AG08396 (cell line): ENCODE results near the gene PHACTR4.
"Not testable (repeated sequence)": the region's sequence is repeated elsewhere in the genome, so short reads cannot be mapped to it uniquely, and the experiment has no call there.

Source experiments
- DNase-seq: peaks from one replicate; pipeline ENCODE4 v3.0.0; 2012; ENCODE audit warnings: low spot score, mixed read lengths

PHACTR4 gene

DNA sequence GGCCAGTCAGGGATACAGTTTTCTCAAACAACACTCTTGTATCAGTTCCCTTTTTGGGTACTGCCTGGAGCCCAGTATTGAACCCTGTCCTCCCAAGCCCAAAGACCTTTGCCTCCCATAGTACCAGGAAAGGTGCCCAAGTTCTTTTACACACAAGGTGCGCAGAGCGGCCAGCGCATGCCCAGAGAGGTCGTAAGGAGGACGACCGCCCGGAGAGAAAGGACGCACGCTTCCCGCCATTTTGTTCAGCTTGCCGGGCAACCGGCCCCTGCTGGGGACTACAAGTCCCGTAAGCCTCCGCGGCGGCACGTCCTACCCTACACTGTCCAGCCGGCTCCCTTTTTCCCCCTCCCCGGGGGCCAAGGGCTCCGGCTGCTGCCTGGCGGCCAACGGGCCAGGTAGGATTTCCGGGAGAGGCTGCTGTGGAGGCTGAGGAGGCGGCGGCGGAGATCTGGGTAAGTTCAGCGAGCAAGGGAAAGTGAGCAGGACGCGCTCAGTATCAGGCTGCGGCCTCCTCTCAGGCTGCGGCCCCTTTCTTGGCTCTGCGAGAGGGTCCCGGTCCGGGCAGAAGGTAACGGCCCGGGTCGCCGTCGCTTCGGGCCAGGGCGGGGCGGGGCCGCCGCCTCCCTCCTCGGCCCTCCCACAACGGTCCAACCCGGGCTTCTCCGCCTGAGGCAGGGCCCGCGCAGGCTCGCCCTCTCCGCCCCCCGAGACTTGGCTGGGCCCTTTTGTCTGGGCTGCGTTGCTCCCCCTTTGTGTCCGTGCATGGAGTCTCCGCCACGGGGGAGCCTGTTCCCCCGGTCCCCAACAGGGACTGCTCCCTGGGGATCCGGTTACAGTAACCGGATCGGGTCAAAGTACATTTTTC is at the start of gene PHACTR4:
Gene PHACTR4 (plus strand): TSS at position 370 of the 868 bp plus-strand sequence. CDS start 37,708 bp downstream, outside the sequence.
- peak; percentile 95 for DNase-seq

- no peak for DNase-seq
Measured at GRCh38 chr1:28322194-28322593, 47.3 kb upstream of the PHACTR4 start.

DNA sequence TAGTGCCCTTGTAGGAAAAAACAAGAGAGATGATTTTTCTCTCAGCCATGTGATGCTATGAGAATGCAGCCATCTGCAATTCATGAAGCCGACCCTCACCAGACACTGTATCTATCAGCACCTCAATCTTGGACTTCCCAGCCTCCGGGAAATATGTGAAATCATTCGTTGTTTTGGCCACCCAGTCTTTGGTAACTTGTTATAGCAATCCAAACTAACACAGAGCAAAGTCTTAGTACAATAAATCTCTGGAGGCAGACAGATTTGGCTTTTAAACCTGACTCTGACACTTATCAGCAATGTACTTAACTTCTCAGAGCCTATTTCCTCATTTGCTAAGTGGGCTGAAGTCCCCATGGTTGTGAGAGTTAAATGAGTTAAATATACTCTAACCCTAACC is 45.8 kb upstream of the PHACTR4 start:
- no peak for DNase-seq

DNA sequence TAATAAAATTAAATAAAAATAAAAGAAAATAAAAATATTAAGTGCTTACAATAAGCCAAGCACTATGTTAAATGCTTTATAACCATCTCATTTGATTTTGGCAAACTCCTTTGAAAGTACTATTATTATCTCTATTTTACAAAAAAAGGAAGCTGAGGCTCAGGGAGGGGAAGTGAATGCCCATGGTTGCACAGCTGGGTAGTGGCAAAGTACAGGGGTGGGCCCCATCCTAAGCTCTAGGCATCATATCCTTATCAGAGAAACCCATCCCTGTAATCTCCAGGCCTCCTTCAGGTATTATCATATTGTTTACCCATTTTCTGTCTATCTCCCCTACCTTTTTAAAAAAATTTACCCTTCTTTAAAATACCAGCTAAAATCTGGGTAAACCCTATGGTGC is 43.0 kb upstream of the PHACTR4 start:
- DNase-seq = no peak

DNA sequence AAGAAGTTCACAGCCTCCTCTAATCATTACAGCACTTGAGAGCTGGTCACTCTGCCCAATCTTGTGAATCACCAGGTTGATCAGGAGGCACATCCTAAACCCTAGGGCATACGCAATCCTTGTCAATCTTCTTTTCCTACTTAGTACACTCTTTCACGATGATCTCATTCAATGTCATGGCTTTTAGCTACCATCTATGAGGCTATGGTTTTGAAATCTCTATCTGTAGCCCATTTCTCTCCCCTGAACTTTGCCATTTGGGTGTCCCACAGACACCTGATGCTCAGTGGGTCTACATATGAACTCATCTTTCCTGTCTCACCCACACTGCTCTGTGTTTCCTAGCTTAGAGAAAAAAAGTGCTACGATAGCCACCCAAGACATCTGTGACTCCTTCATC is 42.6 kb upstream of the PHACTR4 start:
- DNase-seq = no peak

DNA sequence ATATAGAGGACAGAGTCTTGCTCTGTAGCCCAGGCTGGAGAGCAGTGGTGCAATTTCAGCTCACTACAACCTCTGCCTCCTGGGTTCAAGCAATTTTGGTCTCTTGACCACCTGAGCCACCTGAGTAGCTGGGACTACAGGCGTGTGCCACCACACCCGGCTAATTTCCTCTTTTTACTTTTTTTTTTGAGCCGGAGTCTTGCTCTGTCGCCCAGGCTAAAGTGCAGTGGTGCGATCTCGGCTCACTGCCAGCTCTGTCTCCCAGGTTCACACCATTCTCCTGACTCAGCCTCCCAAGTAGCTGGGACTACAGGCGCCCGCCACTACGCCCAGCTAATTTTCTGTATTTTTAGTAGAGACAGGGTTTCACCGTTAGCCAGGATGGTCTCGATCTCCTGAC is 42.1 kb upstream of the PHACTR4 start:
- DNase-seq = not testable (repeated sequence)

DNA sequence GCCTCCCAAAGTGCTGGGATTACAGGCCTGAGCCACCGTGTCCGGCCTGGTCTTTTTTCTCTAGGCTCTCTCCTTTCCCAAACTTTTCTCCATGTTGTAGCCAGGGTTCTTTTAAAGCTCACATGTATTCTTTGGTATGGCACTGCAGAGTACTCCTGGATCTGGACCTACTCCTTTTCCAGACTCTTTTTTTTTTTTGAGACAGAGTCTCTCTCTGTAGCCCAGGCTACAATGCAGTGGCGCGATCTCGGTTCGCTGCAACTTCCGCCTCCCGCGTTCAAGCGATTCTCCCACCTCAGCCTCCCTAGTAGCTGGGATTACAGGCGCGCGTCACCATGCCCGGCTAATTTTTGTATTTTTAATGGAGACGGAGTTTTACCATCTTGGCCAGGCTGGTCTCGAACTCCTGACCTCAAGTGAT is 41.3 kb upstream of the PHACTR4 start:
- DNase-seq = no peak

- no peak for DNase-seq
Measured at GRCh38 chr1:28329395-28330153, 40.0 kb upstream of the PHACTR4 start.

DNA sequence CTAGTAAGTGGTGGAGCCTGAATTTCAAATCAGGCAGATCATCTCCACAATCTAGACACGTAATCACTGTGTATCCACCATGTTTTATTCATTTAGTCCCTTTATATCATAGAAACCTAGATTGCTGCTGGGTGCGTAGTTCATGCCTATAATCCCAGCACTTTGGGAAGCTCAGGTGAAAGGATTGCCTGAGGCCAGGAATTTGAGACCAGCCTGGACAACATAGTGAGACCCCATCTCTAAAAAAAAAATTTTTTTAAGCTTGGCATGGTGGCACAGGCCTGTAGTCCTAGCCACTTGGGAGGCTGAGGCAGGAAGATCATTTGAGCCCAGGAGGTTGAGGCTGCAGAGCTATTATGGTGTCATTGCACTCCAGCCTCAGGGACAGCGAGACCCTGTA is 30.6 kb upstream of the PHACTR4 start:
- no peak for DNase-seq

DNA sequence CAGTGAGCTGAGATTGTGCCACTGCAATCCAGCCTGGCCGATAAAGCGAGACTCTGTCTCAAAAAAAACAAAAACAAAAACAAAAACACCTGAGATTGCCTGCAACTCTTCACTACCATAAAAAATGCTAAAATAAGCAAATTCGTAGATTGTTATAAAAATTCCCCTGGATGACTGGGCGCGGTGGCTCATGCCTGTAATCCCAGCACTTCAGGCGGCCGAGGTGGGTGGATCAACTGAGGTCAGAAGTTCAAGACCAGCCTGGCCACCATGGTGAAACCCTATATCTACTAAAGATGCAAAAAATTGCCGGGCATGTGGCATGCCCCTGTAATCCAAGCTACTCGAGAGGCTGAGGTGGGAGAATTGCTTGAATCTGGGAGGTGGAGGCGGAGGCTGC is 30.0 kb upstream of the PHACTR4 start:
- DNase-seq = no peak

DNA sequence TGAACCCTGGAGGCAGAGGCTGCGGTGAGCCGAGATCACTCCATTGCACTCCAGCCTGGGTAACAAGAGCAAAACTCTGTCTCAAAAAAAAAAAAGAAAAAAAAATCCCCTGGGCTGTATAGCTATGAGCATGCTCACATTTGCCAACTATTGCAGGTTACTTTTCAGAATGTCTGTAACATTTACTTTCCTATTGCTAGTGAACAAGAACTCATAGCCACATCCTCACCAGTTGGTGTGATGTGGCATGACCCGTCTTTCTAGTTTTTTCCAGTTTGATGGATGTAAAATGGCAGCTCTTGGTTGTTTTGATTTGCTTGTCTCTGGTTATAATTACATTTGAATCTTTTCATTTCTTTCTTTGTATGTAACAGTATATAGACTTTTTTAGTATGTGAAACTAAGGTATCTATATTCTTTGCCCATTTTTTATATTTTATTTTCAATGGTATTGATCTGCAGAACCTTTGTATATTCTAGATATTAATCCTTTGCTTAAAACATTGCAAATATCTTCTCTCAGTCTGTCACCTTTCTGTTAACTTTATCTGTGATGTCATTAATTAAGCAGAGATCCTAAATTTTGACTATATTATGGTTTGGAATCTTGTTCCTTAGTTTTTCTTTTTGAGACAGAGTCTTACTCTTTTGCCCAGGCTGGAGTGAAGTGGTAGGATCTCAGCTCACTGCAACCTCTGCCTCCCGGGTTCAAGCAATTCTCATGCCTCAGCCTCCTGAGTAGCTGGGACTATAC is 29.1 kb upstream of the PHACTR4 start:
- no peak for DNase-seq

- DNase-seq = no peak
Measured at GRCh38 chr1:28341591-28341990, 27.9 kb upstream of the PHACTR4 start.

GRCh38 chr1:28343405-28343804 is 26.1 kb upstream of the PHACTR4 start:
- DNase-seq = peak; percentile 50

- not testable (repeated sequence) for DNase-seq
Measured at GRCh38 chr1:28353248-28353810, 16.2 kb upstream of the PHACTR4 start.

GRCh38 chr1:28354121-28354520 is 15.4 kb upstream of the PHACTR4 start:
- peak; percentile 61 for DNase-seq

DNA sequence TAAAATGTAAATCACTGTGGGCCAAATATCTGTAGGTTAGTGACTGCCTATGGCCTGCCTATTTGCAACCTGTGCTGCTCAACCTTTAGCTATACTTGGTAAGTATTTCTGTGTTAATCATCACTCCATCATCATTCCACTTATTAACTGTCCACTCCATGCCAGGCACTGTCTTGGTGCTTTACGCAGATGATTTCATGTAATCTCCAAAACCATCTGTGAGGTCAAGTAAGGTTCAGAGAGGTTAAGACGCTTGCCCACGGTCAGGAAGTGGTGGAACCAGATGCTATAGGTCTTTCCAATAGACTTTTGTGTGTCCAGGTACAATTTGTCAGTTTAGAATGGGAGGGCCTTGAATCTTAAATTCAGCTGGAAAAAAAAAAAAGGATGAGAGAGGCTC is 10.8 kb upstream of the PHACTR4 start:
- no peak for DNase-seq

GRCh38 chr1:28359592-28360239 is 9.8 kb upstream of the PHACTR4 start:
- DNase-seq = peak; percentile 48

- no peak for DNase-seq
Measured at GRCh38 chr1:28364888-28365287, 4.7 kb upstream of the PHACTR4 start.

DNA sequence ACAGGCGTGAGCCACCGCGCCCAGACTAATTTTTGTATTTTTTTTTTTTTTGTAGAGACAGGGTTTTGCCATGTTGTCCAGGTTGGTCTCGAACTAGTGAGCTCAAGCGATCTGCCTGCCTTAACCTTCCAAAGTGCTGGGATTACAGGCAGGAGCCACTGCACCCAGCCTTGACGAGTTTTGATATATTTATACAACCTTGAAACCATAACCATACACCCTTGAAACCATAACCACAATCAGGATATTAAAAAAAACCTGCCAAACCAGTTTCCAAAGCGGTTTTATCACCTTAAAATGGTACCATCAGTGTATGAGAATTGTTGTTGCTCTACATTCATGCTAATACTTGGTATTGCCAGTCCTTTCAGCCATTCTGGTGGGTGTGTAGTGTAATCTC is 3.7 kb upstream of the PHACTR4 start:
- no peak for DNase-seq

GRCh38 chr1:28368608-28369007 is 932 bp upstream of the PHACTR4 start:
- DNase-seq = not testable (repeated sequence)

- peak; percentile 69 for DNase-seq
Measured at GRCh38 chr1:28370239-28371009, 884 bp downstream of the PHACTR4 start.
